GM06990 (cell line): Measurements from ENCODE around the gene TNS3.

Experiments used
- DNase-seq: peaks from one replicate; pipeline ENCODE4 v3.0.0-alpha.2; 2011; ENCODE audit not compliant: insufficient read length; ENCODE audit errors: extremely low read depth
- H3K27me3 ChIP-seq: replicated peaks from 2 replicates; pipeline ENCODE4 v1.6.0; 2011; ENCODE audit warnings: low read length; ENCODE audit not compliant: control insufficient read depth, insufficient read depth
- H3K36me3 ChIP-seq: 2 replicates; pipeline ENCODE4 v1.5.1; 2011; ENCODE audit warnings: low read length; ENCODE audit not compliant: control insufficient read depth, insufficient read depth
- H3K4me3 ChIP-seq: replicated peaks from 2 replicates; pipeline ENCODE4 v1.5.1; 2011; ENCODE audit warnings: low read depth, mild to moderate bottlenecking, control low read depth, low read length
- CTCF ChIP-seq: IDR thresholded peaks from 2 replicates; pipeline ENCODE4 v1.5.1; 2011; ENCODE audit warnings: low read length, control low read depth, mild to moderate bottlenecking, inconsistent platforms; ENCODE audit not compliant: insufficient read depth, poor library complexity, severe bottlenecking

TNS3 gene

GRCh38 chr7:47572939-47573757, 8.8 kb downstream of the TNS3 start:
- Histone ChIP-seq H3K36me3 (no peaks in the 10 kb centered on the region), H3K4me3 (no peak overlapping the region), H3K27me3 (peaks cover 1% of the 10 kb centered on the region)
- DNase-seq = no peak
- TF ChIP-seq CTCF = no peak

GRCh38 chr7:47572094-47572445, 9.8 kb downstream of the TNS3 start:
- Histone ChIP-seq H3K27me3 (peaks cover 1% of the 10 kb centered on the region), H3K36me3 (no peaks in the 10 kb centered on the region), H3K4me3 (no peak overlapping the region)
- no peak for TF ChIP-seq CTCF
- DNase-seq = no peak

GRCh38 chr7:47571331-47572093, 10.4 kb downstream of the TNS3 start:
- TF ChIP-seq CTCF = no peak
- Histone ChIP-seq H3K4me3 (no peak overlapping the region), H3K27me3 (peaks cover 1% of the 10 kb centered on the region), H3K36me3 (no peaks in the 10 kb centered on the region)
- no peak for DNase-seq

- Histone ChIP-seq H3K27me3 (peaks cover 1% of the 10 kb centered on the region), H3K36me3 (no peaks in the 10 kb centered on the region), H3K4me3 (no peak overlapping the region)
- TF ChIP-seq CTCF = no peak
- DNase-seq = no peak
Observed at GRCh38 chr7:47570649-47571050, 11.3 kb downstream of the TNS3 start.

- TF ChIP-seq CTCF = no peak
- no peak for DNase-seq
- Histone ChIP-seq H3K27me3 (peaks cover 1% of the 10 kb centered on the region), H3K36me3 (no peaks in the 10 kb centered on the region), H3K4me3 (no peak overlapping the region)
Observed at GRCh38 chr7:47568547-47568946, 13.4 kb downstream of the TNS3 start.
